HFFc6 (cell line): ENCODE results near the gene NOS2. TPM values are rescaled to one million over a fixed set of nuclear protein-coding genes. Genes with fewer than 3 reads are reported as not detected.

Experiments used
- DNase-seq: peaks from one replicate; pipeline ENCODE4 v3.0.0-alpha.2; 2018
- H3K27ac Mint-ChIP-seq: 2 replicates; pipeline ENCODE4 v1.8.0; 2020; ENCODE audit warnings: mild to moderate bottlenecking, mixed read lengths
- H3K27me3 Mint-ChIP-seq: 2 replicates; pipeline ENCODE4 v1.8.0; 2021; ENCODE audit warnings: mild to moderate bottlenecking, moderate library complexity, mixed read lengths; ENCODE audit not compliant: insufficient read depth
- H3K36me3 Mint-ChIP-seq: 2 replicates; pipeline ENCODE4 v1.8.0; 2021; ENCODE audit warnings: low read depth, mixed read lengths
- H3K4me1 Mint-ChIP-seq: 2 replicates; pipeline ENCODE4 v1.8.0; 2020; ENCODE audit warnings: low read depth, mixed read lengths
- H3K4me3 Mint-ChIP-seq: 2 replicates; pipeline ENCODE4 v1.8.0; 2020; ENCODE audit warnings: mild to moderate bottlenecking, moderate library complexity, mixed read lengths
- H3K9me3 Mint-ChIP-seq: 2 replicates; pipeline ENCODE4 v1.8.0; 2020; ENCODE audit warnings: mild to moderate bottlenecking, mixed read lengths
- CTCF ChIP-seq: fragments of 200-600 bp; sonication (generic); IDR thresholded peaks from 2 replicates; pipeline ENCODE4 v1.5.0; 2021; ENCODE audit warnings: antibody characterized with exemption, mild to moderate bottlenecking
- total RNA-seq, 6 experiments: library from RNA; stranded (reverse); fragmentation: NEBNext Ultra II Directional; extraction: Animal tissue kit (Norgen Biotek cat#: 25700); gene quantifications; 2 replicates in 1 of 6; 3 replicates in 5 of 6; pipeline ENCODE4 v1.2.3, GENCODE V29; 2021

Gene NOS2
- total RNA-seq, 6 experiments from 2014 or later: not detected

GRCh38 chr17:27802033-27802432 lies 1.7 kb upstream of the NOS2 start:
- H3K27ac Mint-ChIP-seq: no peak overlapping the region
- H3K4me3 Mint-ChIP-seq: no peak overlapping the region
- H3K9me3 Mint-ChIP-seq: no peaks in the 10 kb centered on the region
- TF ChIP-seq CTCF: no peak
- no peaks in the 10 kb centered on the region for H3K36me3 Mint-ChIP-seq
- no peak for DNase-seq
- peaks cover 27% of the 10 kb centered on the region for H3K27me3 Mint-ChIP-seq
- peaks cover 11% of the 10 kb centered on the region for H3K4me1 Mint-ChIP-seq

GRCh38 chr17:27798376-27798775 lies 2.0 kb downstream of the NOS2 start:
- H3K36me3 Mint-ChIP-seq: no peaks in the 10 kb centered on the region
- H3K4me1 Mint-ChIP-seq: no peaks in the 10 kb centered on the region
- no peak for DNase-seq
- no peak overlapping the region for H3K27ac Mint-ChIP-seq
- no peaks in the 10 kb centered on the region for H3K9me3 Mint-ChIP-seq
- no peak for TF ChIP-seq CTCF
- H3K4me3 Mint-ChIP-seq: no peak overlapping the region
- H3K27me3 Mint-ChIP-seq: peaks cover 52% of the 10 kb centered on the region

GRCh38 chr17:27797390-27798091 lies 2.8 kb downstream of the NOS2 start:
- peaks cover 52% of the 10 kb centered on the region for H3K27me3 Mint-ChIP-seq
- no peaks in the 10 kb centered on the region for H3K4me1 Mint-ChIP-seq
- DNase-seq: no peak
- peak; percentile 44 for TF ChIP-seq CTCF
- no peak overlapping the region for H3K4me3 Mint-ChIP-seq
- no peak overlapping the region for H3K27ac Mint-ChIP-seq
- H3K9me3 Mint-ChIP-seq: no peaks in the 10 kb centered on the region
- no peaks in the 10 kb centered on the region for H3K36me3 Mint-ChIP-seq

- no peaks in the 10 kb centered on the region for H3K4me1 Mint-ChIP-seq
- no peak for TF ChIP-seq CTCF
- no peak for DNase-seq
- H3K9me3 Mint-ChIP-seq: no peaks in the 10 kb centered on the region
- peak overlapping the region; percentile 10; the same call in 1 of the 2 replicates for H3K4me3 Mint-ChIP-seq
- H3K27me3 Mint-ChIP-seq: peaks cover 43% of the 10 kb centered on the region
- H3K27ac Mint-ChIP-seq: no peak overlapping the region
- H3K36me3 Mint-ChIP-seq: no peaks in the 10 kb centered on the region
Observed at GRCh38 chr17:27793906-27794569, 6.3 kb downstream of the NOS2 start.

- Mint-ChIP-seq H3K36me3 (no peaks in the 10 kb centered on the region), H3K9me3 (no peaks in the 10 kb centered on the region), H3K4me3 (0 out of 2 replicates have a peak overlapping the region, but pooled peaks have one; percentile 10), H3K27me3 (peaks cover 38% of the 10 kb centered on the region), H3K4me1 (no peaks in the 10 kb centered on the region), H3K27ac (no peak overlapping the region)
- DNase-seq: no peak
- TF ChIP-seq CTCF: no peak
Observed at GRCh38 chr17:27793168-27793905, 7.0 kb downstream of the NOS2 start.
